D721Med (cell line): Measurements from ENCODE around the gene MICU1.
A peak's percentile ranks its signal among the peaks of the same experiment; 100 is the strongest.

ENCODE experiments used
- DNase-seq: peaks from one replicate; pipeline ENCODE4 v3.0.0; 2011; ENCODE audit warnings: low spot score; ENCODE audit not compliant: insufficient read length
- FAIRE-seq: peaks from 2 replicates; lab custom pipeline; 2011; peaks lifted over from hg19 to GRCh38; lab: Jason Lieb, UNC
- CTCF ChIP-seq: IDR thresholded peaks from 2 replicates; pipeline ENCODE4 v1.5.1; 2012; ENCODE audit warnings: mild to moderate bottlenecking, control low read depth; ENCODE audit not compliant: insufficient read depth; ENCODE audit errors: missing control alignments

Gene MICU1

GRCh38 chr10:72340510-72341261, 285.2 kb downstream of the MICU1 start:
- FAIRE-seq = no peak
- peak; percentile 74 for TF ChIP-seq CTCF
- DNase-seq = peak; percentile 64

GRCh38 chr10:72338180-72338579, 287.7 kb downstream of the MICU1 start:
- no peak for TF ChIP-seq CTCF
- FAIRE-seq (no peak), DNase-seq (no peak)

GRCh38 chr10:72337722-72338121, 288.2 kb downstream of the MICU1 start:
- FAIRE-seq (no peak), DNase-seq (no peak)
- TF ChIP-seq CTCF = no peak

GRCh38 chr10:72337039-72337629, 288.7 kb downstream of the MICU1 start:
- peak; percentile 69 for TF ChIP-seq CTCF
- DNase-seq = peak; percentile 31
- no peak for FAIRE-seq

- no peak for TF ChIP-seq CTCF
- FAIRE-seq (no peak), DNase-seq (no peak)
Observed at GRCh38 chr10:72336259-72337038, 289.4 kb downstream of the MICU1 start.

GRCh38 chr10:72335394-72336258, 290.3 kb downstream of the MICU1 start:
- DNase-seq (no peak), FAIRE-seq (no peak)
- no peak for TF ChIP-seq CTCF
